ENCODE data around the gene HIC1.
A peak's percentile ranks its signal among the peaks of the same experiment; 100 is the strongest.

HIC1 gene

DNA sequence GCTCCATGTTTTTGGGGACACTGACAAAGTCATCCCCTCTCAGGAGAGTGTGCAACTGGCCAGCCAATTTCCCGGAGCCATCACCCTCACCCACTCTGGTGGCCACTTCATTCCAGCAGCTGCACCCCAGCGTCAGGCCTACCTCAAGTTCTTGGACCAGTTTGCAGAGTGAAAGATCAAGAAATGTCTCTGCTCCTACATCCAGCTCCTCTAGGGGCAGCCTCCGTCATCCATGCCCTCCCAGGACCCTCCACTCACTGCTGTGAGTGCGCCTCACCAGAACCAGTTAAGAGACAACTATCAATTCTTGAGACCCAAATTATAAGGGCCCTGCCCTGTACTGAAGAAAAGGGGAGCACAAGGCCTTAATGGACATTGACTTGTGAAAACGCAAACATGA is 12.0 kb upstream of the HIC1 start:
- H3K27ac ChIP-seq = peak overlapping the region; percentile 85
- TF ChIP-seq, protein P1, sequence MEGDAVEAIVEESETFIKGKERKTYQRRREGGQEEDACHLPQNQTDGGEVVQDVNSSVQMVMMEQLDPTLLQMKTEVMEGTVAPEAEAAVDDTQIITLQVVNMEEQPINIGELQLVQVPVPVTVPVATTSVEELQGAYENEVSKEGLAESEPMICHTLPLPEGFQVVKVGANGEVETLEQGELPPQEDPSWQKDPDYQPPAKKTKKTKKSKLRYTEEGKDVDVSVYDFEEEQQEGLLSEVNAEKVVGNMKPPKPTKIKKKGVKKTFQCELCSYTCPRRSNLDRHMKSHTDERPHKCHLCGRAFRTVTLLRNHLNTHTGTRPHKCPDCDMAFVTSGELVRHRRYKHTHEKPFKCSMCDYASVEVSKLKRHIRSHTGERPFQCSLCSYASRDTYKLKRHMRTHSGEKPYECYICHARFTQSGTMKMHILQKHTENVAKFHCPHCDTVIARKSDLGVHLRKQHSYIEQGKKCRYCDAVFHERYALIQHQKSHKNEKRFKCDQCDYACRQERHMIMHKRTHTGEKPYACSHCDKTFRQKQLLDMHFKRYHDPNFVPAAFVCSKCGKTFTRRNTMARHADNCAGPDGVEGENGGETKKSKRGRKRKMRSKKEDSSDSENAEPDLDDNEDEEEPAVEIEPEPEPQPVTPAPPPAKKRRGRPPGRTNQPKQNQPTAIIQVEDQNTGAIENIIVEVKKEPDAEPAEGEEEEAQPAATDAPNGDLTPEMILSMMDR (conservative IDR thresholded peaks at IDR 0.05) = no peak
- no peak for TF ChIP-seq ZFX (IDR thresholded peaks at IDR 0.05)

DNA sequence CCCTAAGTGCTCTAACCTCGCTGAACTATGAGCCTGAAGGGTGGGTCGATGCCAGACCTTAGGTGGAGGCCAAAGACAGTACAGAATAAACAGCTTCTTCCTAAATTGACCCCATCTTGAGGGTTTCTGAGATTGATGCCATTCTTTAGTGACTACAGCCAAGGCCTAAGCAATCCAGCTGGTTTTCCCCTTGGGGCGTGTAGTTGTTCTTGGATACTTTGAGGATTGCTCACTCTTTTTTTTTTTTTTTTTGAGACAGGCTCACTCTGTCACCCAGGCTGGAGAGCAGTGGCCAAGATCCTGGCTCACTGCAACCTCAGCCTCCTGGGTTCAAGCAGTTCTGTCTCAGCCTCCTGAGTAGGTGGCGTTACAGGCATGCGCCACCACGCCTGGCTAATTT is 11.1 kb upstream of the HIC1 start:
- TF ChIP-seq, protein P1 (conservative IDR thresholded peaks at IDR 0.05) = no peak
- TF ChIP-seq ZFX (IDR thresholded peaks at IDR 0.05) = no peak
- H3K27ac ChIP-seq = no peak overlapping the region

GRCh38 chr17:2044263-2044894 is 10.5 kb upstream of the HIC1 start:
- no peak overlapping the region for H3K27ac ChIP-seq
- TF ChIP-seq ZFX (IDR thresholded peaks at IDR 0.05) = no peak
- TF ChIP-seq, protein P1 (conservative IDR thresholded peaks at IDR 0.05) = no peak

DNA sequence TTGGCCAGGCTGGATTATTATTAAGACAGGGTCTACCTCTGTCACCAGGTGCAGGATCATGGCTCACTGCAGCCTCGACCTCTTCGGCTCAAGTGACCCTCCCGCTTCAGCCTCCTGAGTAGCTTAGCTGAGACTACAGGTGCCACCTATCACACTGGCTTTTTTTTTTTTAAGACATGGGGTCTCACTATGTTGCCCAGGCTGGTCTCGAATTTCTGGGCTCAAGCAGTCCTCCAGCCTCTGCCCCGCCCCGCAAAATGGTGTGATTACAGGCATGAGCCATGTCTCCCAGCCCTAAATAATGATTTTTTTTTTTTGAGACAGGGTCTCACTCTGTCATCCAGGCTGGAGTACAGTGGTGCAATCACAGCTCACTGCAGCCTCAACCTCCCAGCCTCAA is 7.3 kb upstream of the HIC1 start:
- H3K27ac ChIP-seq = no peak overlapping the region
- TF ChIP-seq, protein P1 (conservative IDR thresholded peaks at IDR 0.05) = no peak
- TF ChIP-seq ZFX (IDR thresholded peaks at IDR 0.05) = no peak

DNA sequence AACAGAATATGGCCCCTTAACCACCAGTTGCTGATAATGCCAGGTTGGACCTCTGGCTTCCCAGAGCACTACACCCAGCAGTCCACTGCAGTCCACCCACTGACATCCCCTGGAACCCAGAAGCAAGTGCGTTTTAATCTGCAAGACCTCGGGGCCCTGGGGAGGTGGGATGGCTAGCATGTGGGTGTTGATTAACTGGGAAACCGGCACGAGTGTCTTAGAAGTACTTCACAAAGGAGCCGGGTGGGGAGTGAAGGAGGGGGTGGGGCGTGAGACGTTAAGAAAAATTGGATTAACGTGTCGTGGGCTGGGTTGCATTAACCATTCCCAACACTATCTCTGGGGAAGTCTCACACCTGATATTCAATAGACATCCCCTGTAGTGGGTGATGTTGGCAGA is 6.1 kb upstream of the HIC1 start:
- TF ChIP-seq, protein P1 (conservative IDR thresholded peaks at IDR 0.05) = no peak
- no peak for TF ChIP-seq ZFX (IDR thresholded peaks at IDR 0.05)

GRCh38 chr17:2049333-2050299 is 5.3 kb upstream of the HIC1 start:
- peak overlapping the region; percentile 48 for H3K27ac ChIP-seq
- peak; percentile 29; the same call in 1 of the 2 replicates for TF ChIP-seq ZFX (IDR thresholded peaks at IDR 0.05)
- TF ChIP-seq, protein P1 (conservative IDR thresholded peaks at IDR 0.05) = no peak

More for the DNA sequence above, 6.1 kb upstream of the HIC1 start:
- H3K27ac ChIP-seq = no peak overlapping the region
